ENCODE data around the gene RRP7A. TPM values are rescaled to one million over a fixed set of nuclear protein-coding genes. Genes with fewer than 3 reads are reported as not detected.
A peak's percentile ranks its signal among the peaks of the same experiment; 100 is the strongest.
"Not testable (repeated sequence)": the region's sequence is repeated elsewhere in the genome, so short reads cannot be mapped to it uniquely, and the experiment has no call there.

RRP7A gene
- total and polyA plus RNA-seq, 2 of the 13 experiments (the other 11 are each of a cell fraction or from before 2014, with no cell fraction given) = 15.3 to 41.6 TPM

DNA sequence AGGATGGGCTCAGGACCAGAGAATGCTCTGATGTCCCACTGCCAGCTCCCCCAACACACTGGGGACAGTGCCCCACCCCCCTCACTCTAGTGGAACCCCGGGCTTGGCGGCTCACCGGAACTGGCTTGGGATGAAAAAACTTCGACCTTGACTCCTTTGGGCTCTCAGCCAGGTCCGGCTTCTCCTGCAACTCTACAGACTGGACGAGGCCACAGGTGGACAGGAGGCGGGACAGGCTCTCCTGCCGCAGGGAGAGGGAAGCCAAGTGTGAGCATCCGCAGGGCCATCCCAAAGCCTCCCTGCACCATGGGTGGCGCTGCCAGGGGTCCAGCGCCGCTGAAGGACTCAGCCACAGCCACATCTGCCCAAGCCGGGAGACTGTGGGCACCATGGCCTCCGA is 3.7 kb downstream of the RRP7A start (continued):
- TF ChIP-seq, protein P1, sequence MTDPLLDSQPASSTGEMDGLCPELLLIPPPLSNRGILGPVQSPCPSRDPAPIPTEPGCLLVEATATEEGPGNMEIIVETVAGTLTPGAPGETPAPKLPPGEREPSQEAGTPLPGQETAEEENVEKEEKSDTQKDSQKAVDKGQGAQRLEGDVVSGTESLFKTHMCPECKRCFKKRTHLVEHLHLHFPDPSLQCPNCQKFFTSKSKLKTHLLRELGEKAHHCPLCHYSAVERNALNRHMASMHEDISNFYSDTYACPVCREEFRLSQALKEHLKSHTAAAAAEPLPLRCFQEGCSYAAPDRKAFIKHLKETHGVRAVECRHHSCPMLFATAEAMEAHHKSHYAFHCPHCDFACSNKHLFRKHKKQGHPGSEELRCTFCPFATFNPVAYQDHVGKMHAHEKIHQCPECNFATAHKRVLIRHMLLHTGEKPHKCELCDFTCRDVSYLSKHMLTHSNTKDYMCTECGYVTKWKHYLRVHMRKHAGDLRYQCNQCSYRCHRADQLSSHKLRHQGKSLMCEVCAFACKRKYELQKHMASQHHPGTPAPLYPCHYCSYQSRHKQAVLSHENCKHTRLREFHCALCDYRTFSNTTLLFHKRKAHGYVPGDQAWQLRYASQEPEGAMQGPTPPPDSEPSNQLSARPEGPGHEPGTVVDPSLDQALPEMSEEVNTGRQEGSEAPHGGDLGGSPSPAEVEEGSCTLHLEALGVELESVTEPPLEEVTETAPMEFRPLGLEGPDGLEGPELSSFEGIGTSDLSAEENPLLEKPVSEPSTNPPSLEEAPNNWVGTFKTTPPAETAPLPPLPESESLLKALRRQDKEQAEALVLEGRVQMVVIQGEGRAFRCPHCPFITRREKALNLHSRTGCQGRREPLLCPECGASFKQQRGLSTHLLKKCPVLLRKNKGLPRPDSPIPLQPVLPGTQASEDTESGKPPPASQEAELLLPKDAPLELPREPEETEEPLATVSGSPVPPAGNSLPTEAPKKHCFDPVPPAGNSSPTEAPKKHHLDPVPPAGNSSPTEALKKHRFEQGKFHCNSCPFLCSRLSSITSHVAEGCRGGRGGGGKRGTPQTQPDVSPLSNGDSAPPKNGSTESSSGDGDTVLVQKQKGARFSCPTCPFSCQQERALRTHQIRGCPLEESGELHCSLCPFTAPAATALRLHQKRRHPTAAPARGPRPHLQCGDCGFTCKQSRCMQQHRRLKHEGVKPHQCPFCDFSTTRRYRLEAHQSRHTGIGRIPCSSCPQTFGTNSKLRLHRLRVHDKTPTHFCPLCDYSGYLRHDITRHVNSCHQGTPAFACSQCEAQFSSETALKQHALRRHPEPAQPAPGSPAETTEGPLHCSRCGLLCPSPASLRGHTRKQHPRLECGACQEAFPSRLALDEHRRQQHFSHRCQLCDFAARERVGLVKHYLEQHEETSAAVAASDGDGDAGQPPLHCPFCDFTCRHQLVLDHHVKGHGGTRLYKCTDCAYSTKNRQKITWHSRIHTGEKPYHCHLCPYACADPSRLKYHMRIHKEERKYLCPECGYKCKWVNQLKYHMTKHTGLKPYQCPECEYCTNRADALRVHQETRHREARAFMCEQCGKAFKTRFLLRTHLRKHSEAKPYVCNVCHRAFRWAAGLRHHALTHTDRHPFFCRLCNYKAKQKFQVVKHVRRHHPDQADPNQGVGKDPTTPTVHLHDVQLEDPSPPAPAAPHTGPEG (CRISPR knock-in tag; IDR thresholded peaks at IDR 0.05) = no peak
- TF ChIP-seq ZNF841 (CRISPR knock-in tag; IDR thresholded peaks at IDR 0.05; ENCODE audit: borderline replicate concordance) (no peak), ZFP37 (CRISPR knock-in tag; IDR thresholded peaks at IDR 0.05; ENCODE audit: borderline replicate concordance) (no peak), ETV5 (CRISPR knock-in tag; IDR thresholded peaks at IDR 0.05; ENCODE audit: borderline replicate concordance) (peak; percentile 78)
- TF ChIP-seq, protein P2, sequence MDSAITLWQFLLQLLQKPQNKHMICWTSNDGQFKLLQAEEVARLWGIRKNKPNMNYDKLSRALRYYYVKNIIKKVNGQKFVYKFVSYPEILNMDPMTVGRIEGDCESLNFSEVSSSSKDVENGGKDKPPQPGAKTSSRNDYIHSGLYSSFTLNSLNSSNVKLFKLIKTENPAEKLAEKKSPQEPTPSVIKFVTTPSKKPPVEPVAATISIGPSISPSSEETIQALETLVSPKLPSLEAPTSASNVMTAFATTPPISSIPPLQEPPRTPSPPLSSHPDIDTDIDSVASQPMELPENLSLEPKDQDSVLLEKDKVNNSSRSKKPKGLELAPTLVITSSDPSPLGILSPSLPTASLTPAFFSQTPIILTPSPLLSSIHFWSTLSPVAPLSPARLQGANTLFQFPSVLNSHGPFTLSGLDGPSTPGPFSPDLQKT (CRISPR knock-in tag; IDR thresholded peaks at IDR 0.05; ENCODE audit: borderline replicate concordance) = no peak
- TF ChIP-seq, protein P3, sequence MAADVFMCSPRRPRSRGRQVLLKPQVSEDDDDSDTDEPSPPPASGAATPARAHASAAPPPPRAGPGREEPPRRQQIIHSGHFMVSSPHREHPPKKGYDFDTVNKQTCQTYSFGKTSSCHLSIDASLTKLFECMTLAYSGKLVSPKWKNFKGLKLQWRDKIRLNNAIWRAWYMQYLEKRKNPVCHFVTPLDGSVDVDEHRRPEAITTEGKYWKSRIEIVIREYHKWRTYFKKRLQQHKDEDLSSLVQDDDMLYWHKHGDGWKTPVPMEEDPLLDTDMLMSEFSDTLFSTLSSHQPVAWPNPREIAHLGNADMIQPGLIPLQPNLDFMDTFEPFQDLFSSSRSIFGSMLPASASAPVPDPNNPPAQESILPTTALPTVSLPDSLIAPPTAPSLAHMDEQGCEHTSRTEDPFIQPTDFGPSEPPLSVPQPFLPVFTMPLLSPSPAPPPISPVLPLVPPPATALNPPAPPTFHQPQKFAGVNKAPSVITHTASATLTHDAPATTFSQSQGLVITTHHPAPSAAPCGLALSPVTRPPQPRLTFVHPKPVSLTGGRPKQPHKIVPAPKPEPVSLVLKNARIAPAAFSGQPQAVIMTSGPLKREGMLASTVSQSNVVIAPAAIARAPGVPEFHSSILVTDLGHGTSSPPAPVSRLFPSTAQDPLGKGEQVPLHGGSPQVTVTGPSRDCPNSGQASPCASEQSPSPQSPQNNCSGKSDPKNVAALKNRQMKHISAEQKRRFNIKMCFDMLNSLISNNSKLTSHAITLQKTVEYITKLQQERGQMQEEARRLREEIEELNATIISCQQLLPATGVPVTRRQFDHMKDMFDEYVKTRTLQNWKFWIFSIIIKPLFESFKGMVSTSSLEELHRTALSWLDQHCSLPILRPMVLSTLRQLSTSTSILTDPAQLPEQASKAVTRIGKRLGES (CRISPR knock-in tag; IDR thresholded peaks at IDR 0.05; ENCODE audit: borderline replicate concordance) = no peak

DNA sequence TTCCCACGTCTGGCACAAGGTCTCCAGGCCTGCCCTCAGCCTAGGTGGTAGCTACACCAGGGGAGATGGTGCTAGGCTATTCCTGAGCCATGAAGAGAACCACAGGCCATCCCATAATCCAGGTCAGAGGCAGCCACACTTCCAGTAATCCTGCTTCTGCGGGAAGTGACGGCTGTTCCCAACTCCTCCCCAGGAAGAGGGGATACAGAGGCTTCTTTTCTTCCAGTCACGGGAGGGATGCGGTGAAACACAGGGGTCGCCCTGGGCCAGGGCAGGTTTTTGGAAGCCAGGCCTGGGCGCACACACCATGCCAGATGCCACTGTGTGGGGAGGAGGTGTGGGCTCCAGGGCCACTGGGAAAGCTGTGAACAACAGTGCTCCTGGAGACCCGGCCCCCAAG is 4.3 kb downstream of the RRP7A start:
- CTCF ChIA-PET (ENCODE audit: low intra/inter-chr PET ratio, low total read pairs); H3K4me2 ChIP-seq (ENCODE audit: low read depth, low read length); in situ Hi-C loops (cut with HindIII; ENCODE audit: extremely low pct_ligation_motif_present, low pct_unique_long_range_greater_than_20kb); H4K20me1 ChIP-seq (ENCODE audit: insufficient read depth, low read length); DNase-seq (ENCODE audit: low spot score); POLR2A ChIA-PET; H3K9ac ChIP-seq (ENCODE audit: insufficient read depth, low read depth, low read length); H3K9me3 ChIP-seq (ENCODE audit: low read length); H2AFZ ChIP-seq (ENCODE audit: low read length); H3K27ac ChIP-seq (ENCODE audit: extremely low read length, insufficient read depth, low read length); BruUV-seq (replicated peaks); ATAC-seq; FAIRE-seq; H3K27me3 ChIP-seq (ENCODE audit: control insufficient read depth in 1 of 2, insufficient read depth in 2 of 2, low read length in 2 of 2); H3K36me3 ChIP-seq (replicated peaks in 1 of 2; ENCODE audit: control insufficient read depth in 1 of 2, insufficient read depth in 2 of 2, low read length in 2 of 2); H3K4me3 ChIP-seq (replicated peaks in 1 of 3; ENCODE audit: insufficient read depth in 1 of 3, low read depth in 2 of 3, low read length in 3 of 3): not testable (repeated sequence)
- WGBS (ENCODE audit: low lambda C conversion rate) = 100% methylated on average over 2 of the region's 8 CpGs
- intact Hi-C loops (cut with micrococcal nuclease; ENCODE audit: unreplicated experiment) = loop anchor here (10.0 kb wide), 1 partner anchor 99 kb away; the partner anchor contains the start of gene POLDIP3
- Histone ChIP-seq H3K4me1 (ENCODE audit: insufficient read depth, low read length) (peaks cover 31% of the 10 kb centered on the region), H3K79me2 (ENCODE audit: insufficient read depth, low read length) (peaks cover 11% of the 10 kb centered on the region)
